Activated CD4-positive, CD25-positive, alpha-beta regulatory T cell treated with anti-CD3 and anti-CD28 coated beads, Interleukin-2, amount 50 U/mL, for 72 hours (primary cell): ENCODE measurements around the gene NGLY1.

Experiments
- DNase-seq: peaks from one replicate; pipeline ENCODE4 v3.0.0; 2021

Gene NGLY1, protein sequence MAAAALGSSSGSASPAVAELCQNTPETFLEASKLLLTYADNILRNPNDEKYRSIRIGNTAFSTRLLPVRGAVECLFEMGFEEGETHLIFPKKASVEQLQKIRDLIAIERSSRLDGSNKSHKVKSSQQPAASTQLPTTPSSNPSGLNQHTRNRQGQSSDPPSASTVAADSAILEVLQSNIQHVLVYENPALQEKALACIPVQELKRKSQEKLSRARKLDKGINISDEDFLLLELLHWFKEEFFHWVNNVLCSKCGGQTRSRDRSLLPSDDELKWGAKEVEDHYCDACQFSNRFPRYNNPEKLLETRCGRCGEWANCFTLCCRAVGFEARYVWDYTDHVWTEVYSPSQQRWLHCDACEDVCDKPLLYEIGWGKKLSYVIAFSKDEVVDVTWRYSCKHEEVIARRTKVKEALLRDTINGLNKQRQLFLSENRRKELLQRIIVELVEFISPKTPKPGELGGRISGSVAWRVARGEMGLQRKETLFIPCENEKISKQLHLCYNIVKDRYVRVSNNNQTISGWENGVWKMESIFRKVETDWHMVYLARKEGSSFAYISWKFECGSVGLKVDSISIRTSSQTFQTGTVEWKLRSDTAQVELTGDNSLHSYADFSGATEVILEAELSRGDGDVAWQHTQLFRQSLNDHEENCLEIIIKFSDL

GRCh38 chr3:25782938-25783660 lies at the start of gene NGLY1:
Gene NGLY1, minus strand, starts transcription at chr3:25783443. Its CDS starts 53 bp downstream, at chr3:25783390.
- peak; percentile 88 for DNase-seq

DNA sequence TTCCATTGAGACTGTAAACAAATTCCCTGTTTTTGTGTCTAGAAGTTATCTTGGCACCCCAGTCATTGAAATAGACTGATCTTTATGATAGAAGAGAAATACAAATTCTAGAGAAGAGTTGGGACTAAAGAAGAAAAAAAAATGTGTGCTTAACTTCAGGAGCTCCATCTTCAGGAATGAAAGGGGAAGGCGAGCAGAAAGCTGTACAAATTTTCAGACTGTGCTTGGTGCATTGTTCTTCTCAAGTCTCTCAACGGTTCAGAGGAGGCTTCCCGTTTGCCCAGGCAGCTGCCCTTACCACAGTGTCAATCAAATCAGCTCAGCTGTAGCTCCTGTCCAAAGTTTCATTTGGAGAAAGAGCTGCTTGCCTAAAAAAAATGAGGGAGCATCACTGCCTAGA lies 48.3 kb upstream of the NGLY1 start:
- DNase-seq, result no peak

- DNase-seq, result no peak
Observed at GRCh38 chr3:25830373-25831280, 47.4 kb upstream of the NGLY1 start.

- no peak for DNase-seq
Observed at GRCh38 chr3:25826510-25826909, 43.3 kb upstream of the NGLY1 start.

DNA sequence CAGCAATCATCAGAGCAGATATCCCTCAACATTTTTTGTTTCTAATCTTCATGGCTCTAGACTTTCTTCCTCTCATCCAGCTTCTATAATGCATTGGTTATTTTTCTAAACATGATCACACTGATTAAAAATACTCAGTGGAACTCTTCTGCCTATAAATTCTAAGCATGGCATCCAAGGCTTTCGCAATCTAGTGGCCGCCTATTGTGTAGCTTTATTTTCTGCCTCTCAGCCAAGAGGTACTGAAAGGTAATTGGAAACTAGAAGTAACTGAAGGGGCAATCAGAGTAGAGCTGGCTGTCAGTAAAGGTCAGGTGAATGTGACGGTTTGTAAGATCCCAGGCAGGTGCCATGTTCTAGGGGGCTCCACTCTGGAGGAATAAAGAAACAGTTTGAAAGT lies 40.1 kb upstream of the NGLY1 start:
- DNase-seq, result no peak

DNA sequence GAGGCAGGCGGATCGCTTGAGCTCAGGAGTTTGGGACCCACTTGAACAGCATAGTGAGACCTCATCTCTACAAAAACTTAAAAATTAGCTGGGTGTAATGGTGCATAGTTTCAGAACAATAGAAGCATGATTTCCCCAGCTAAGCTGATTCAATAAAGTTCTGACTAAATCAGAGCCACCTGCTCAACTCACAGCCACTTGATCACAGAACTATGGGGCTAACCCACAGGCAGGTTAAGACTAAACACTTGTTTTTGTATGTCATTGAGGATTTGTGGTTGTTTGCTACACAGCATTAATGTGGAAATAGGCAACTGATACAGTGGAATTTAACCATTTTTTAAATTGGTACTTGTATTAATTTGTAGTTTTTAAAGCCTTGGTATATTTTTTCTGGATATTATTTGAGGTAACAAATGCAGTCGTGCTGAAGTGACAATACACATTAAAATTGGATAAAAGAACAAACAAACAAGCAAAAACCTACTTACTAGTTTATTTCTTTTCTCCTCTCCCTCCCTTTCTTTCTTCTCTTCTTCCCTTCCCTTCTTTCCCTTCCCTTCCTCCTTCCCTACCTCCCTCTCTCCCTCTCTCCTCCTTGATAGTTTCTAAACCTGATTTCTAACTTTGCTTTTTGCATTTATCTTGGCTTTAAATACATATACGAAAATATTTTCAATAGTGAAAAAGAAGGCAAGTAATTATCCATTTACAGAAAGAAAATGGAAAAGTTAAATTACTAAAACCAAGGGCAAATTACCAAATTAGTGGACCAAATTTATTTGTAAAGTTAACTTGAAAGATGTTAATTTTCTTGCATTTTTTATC lies 38.7 kb upstream of the NGLY1 start:
- DNase-seq, result no peak

- no peak for DNase-seq
Observed at GRCh38 chr3:25820816-25821486, 37.7 kb upstream of the NGLY1 start.

- DNase-seq, result no peak
Observed at GRCh38 chr3:25820366-25820765, 37.1 kb upstream of the NGLY1 start.

DNA sequence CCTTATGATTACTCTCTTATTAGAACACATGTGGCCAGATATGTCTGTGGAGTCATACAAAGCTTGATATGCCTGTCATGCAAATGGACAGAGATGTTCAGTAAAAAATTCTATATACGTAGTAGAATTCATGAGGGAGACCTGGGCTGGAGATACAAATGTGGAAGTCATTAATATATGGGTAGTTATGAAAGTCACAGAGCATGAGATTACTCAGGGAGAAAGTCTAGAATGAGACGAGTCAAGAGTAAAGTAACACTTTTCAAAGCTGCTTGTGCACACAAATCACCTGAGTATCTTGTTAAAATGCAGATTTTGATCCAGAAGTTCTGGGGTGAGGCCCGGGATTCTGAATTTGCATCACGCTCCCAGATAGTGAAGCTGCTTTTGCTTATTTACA lies 35.1 kb upstream of the NGLY1 start:
- DNase-seq, result no peak

- no peak for DNase-seq
Observed at GRCh38 chr3:25817638-25818037, 34.4 kb upstream of the NGLY1 start.

GRCh38 chr3:25817107-25817506 lies 33.9 kb upstream of the NGLY1 start:
- DNase-seq, result no peak

DNA sequence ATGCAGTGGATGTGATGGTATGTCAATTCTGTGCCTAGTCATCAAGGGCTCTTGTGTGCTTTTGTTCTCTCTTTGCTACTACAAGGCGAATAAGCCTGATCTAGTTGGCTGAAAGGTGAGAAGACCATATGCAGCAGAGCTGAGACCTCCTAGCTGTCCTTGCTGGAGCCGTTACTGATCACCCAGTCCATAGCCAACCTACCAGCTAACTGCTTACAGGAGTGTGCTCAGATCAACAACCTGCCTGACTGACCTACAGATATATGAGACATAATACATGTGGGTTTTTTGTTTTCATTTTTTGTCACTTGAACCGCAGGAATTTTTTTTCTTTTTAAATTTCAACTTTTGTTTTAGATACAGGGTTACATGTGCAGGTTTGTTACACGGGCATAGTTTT lies 29.4 kb upstream of the NGLY1 start:
- DNase-seq, result no peak

- no peak for DNase-seq
Observed at GRCh38 chr3:25804676-25805075, 21.4 kb upstream of the NGLY1 start.

- no peak for DNase-seq
Observed at GRCh38 chr3:25803833-25804232, 20.6 kb upstream of the NGLY1 start.

- DNase-seq, result no peak
Observed at GRCh38 chr3:25801786-25802185, 18.5 kb upstream of the NGLY1 start.

GRCh38 chr3:25789596-25790556 lies 6.6 kb upstream of the NGLY1 start, which contains the start of gene OXSM:
Gene OXSM, plus strand, starts transcription at chr3:25790090. Its CDS starts 931 bp downstream, at chr3:25791021.
- DNase-seq, result peak; percentile 86

DNA sequence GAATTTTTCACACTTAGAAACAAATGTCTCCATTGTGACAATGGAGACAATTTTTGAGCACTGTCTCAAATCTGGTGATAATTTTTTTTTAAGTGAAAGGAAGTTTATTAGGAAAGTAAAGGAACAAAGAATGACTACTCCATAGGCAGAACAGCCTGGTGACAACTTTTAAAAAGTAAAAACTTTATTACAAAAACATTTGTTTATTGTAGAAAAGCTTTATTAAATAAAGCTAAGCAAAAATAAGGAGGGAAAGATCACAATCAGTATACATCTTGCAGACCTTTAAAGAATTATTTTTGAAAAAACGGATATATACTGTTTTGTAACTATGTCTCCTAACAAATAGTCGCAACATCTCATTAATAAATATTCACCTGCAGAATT lies 6.0 kb upstream of the NGLY1 start:
- no peak for DNase-seq

DNA sequence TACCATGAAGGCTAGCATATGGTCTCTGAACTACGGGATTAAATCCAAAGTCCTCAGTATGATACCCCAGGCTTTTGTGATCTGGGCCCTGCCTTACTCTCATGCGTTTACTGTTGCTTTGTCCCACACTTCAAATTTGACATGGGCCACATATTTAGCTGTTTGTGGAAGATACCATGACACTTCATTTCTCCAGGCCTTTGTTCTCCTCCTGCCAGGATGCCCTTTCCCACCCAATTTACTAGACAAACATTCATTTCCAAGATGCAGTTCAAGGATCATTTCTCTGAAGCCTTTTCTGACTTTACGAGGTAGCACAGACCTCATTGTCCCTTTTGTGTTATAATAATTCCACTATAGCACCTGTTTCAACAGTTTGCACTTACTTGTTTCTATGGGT lies 4.4 kb upstream of the NGLY1 start:
- no peak for DNase-seq

GRCh38 chr3:25785826-25786225 lies 2.6 kb upstream of the NGLY1 start:
- no peak for DNase-seq

- DNase-seq, result no peak
Observed at GRCh38 chr3:25784971-25785370, 1.7 kb upstream of the NGLY1 start.
